ENCODE measurements around the gene ACTA1. TPM values are rescaled to one million over a fixed set of nuclear protein-coding genes. Genes with fewer than 3 reads are reported as not detected.
A peak's percentile ranks its signal among the peaks of the same experiment; 100 is the strongest.
"Not testable (repeated sequence)": the region's sequence is repeated elsewhere in the genome, so short reads cannot be mapped to it uniquely, and the experiment has no call there.

The ACTA1 gene
- total RNA-seq, 3 donors from 2014 or later = 2.8 to 4.1 TPM; not detected in 1

- no peak for TF ChIP-seq CTCF (IDR thresholded peaks at IDR 0.05)
- no peaks in the 10 kb centered on the region for H3K36me3 ChIP-seq (ENCODE audit: low read depth)
- ATAC-seq (no peak), DNase-seq (no peak)
- H3K4me1 ChIP-seq (ENCODE audit: low read depth) = peaks cover 5% of the 10 kb centered on the region
- H3K4me3 ChIP-seq = no peak overlapping the region
- H3K9me3 ChIP-seq = peaks cover 4% of the 10 kb centered on the region
- intact Hi-C loops (cut with DNase I, micrococcal nuclease) = no loop called here
Measured at GRCh38 chr1:229428256-229428655, 5.6 kb downstream of the ACTA1 start.

- ATAC-seq = no peak
- peaks cover 5% of the 10 kb centered on the region for H3K4me1 ChIP-seq (ENCODE audit: low read depth)
- H3K36me3 ChIP-seq (ENCODE audit: low read depth) = no peaks in the 10 kb centered on the region
- no peak overlapping the region for H3K4me3 ChIP-seq
- DNase-seq = no peak
- TF ChIP-seq CTCF (IDR thresholded peaks at IDR 0.05) = no peak
- intact Hi-C loops (cut with DNase I, micrococcal nuclease) = no loop called here
- H3K9me3 ChIP-seq = peaks cover 4% of the 10 kb centered on the region
Measured at GRCh38 chr1:229427572-229427971, 6.3 kb downstream of the ACTA1 start.

GRCh38 chr1:229425564-229426159 lies 8.2 kb downstream of the ACTA1 start:
- TF ChIP-seq CTCF (IDR thresholded peaks at IDR 0.05) = no peak
- intact Hi-C loops (cut with DNase I, micrococcal nuclease) = no loop called here
- Histone ChIP-seq H3K4me3 (no peak overlapping the region), H3K4me1 (ENCODE audit: low read depth) (no peaks in the 10 kb centered on the region), H3K36me3 (ENCODE audit: low read depth) (no peaks in the 10 kb centered on the region), H3K9me3 (peaks cover 4% of the 10 kb centered on the region)
- ATAC-seq (no peak), DNase-seq (no peak)

GRCh38 chr1:229420765-229421164 lies 13.1 kb downstream of the ACTA1 start:
- no peaks in the 10 kb centered on the region for H3K36me3 ChIP-seq (ENCODE audit: low read depth)
- peak in 1 of 3 donors; percentile 12 for DNase-seq
- H3K4me3 ChIP-seq = no peak overlapping the region
- no peaks in the 10 kb centered on the region for H3K4me1 ChIP-seq (ENCODE audit: low read depth)
- H3K9me3 ChIP-seq = peaks cover 4% of the 10 kb centered on the region
- ATAC-seq = peak; percentile 77
- intact Hi-C loops (cut with DNase I, micrococcal nuclease) = no loop called here
- no peak for TF ChIP-seq CTCF (IDR thresholded peaks at IDR 0.05)

GRCh38 chr1:229420224-229420623 lies 13.7 kb downstream of the ACTA1 start:
- intact Hi-C loops (cut with DNase I, micrococcal nuclease) = no loop called here
- Histone ChIP-seq H3K4me3 (no peak overlapping the region), H3K4me1 (ENCODE audit: low read depth) (no peaks in the 10 kb centered on the region), H3K9me3 (peaks cover 4% of the 10 kb centered on the region), H3K36me3 (ENCODE audit: low read depth) (no peaks in the 10 kb centered on the region)
- TF ChIP-seq CTCF (IDR thresholded peaks at IDR 0.05) = no peak
- DNase-seq (no peak), ATAC-seq (no peak)

- H3K9me3 ChIP-seq; ATAC-seq; H3K36me3 ChIP-seq (ENCODE audit: low read depth); DNase-seq; H3K4me3 ChIP-seq; H3K4me1 ChIP-seq (ENCODE audit: low read depth); intact Hi-C loops (cut with DNase I, micrococcal nuclease): not testable (repeated sequence)
Measured at GRCh38 chr1:229418586-229418985, 15.3 kb downstream of the ACTA1 start.

GRCh38 chr1:229412810-229413209 lies 21.1 kb downstream of the ACTA1 start:
- H3K36me3 ChIP-seq (ENCODE audit: low read depth); H3K9me3 ChIP-seq; H3K4me1 ChIP-seq (ENCODE audit: low read depth); DNase-seq; H3K4me3 ChIP-seq; intact Hi-C loops (cut with DNase I, micrococcal nuclease); ATAC-seq: not testable (repeated sequence)
